GM18508 (cell line): ENCODE results near the gene S100B.
"Not testable (repeated sequence)": the region's sequence is repeated elsewhere in the genome, so short reads cannot be mapped to it uniquely, and the experiment has no call there.

Experiments used
- ATAC-seq: cut with Tn5 transposase; IDR thresholded peaks from one replicate; pipeline ENCODE4 v1.9.1; 2021; ENCODE audit warnings: moderate number of reproducible peaks; ENCODE audit not compliant: insufficient read depth, unreplicated experiment

Gene S100B

DNA sequence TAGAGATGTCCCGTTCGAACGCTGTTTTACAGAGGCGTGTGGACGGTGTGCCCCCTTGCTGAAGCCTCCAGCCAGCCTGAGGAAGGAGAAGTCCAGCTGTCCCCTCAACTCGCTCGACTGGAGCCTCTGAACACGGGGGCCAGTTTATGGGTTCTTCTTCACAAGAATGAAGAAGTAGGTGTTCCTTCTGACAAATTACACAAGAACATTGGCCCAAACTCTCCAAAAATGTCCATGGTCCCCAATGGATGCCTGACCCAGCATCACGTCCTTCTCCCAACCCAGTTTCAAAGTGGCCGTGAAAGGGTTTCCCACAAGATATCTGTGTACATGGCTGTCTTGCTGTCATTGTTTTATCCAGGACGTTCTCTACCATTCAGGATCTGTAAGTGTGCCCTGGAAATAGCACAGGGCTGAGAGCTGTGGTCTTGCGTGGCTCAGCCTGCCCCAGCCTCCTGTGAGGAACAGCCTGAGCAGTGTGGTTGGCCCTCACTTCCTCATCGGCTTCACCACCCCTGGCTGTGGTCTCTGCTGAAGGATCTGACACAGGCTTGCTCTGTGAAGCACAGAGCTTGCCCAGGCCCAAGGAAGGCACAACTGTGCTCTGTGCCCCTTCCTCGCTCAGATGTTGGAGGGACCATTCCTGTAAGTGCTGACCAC is 1.0 kb upstream of the S100B start:
- no peak for ATAC-seq

DNA sequence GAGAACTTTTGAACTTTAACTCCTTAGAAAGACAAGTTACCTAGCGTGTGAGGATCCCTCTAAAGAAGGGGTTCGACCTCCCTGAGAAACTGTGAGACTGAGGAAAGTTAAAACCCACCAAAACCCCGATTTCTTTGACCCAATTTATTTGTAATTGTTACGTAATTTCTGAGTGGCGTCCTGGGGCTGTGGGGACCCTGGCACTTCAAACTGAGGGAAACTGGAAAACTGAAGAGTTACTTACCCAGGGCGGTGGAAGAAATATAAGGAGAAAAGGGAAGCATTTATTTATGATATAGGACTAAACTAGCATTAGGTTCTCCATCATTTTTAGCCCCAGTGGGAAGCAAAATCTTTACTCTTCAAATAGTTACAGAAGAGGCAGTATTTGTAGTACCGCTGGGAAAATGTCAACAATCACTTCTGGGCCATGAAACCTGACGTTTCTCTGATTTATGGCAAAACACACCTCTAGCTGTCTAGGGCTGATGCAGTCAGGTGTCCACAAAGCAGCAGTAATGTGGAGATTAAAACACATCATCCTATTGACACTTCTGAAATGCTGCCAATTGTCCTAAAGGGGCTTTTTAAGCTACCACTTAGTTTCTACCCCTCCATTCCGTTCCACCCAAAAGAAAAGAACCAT is 430 bp downstream of the S100B start:
- no peak for ATAC-seq

DNA sequence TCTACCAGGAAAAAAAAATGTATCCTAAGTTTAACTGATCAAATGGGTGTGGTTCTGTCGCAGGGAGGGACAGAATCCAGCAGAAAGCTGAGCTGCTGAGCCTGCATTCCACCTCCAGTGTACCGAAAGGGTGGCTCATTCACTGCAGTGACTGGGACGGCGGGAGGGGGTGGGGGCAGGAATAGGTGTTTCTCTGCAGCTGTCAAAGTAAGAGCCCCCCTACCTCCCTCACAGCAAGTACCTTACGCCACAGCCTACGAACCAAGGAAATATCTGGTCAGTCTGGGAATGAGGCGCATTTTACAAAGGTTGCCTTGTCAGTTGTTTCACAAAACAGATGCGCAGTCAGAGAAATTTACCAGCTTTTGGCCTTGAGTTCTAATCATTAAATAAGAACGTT is 1.7 kb downstream of the S100B start:
- ATAC-seq, result no peak

DNA sequence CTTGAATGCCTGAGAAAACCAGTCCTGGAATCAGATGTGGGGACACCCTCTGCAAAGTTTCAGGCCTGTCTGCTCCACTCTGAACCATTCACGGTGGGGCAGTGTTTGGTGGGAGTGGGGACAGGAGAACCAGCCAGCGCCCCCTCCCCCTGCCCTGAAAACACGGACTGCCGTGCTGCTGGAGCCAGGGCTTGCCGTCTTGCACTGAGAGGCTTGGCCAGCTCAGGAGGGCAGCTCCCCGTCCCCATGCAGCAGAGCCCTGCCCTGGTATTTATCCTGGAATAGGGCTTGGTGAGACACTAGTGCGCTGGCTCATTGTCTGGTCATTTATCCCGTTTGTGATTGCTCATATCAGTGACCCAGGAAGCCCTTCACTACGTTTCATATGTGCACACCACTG is 3.9 kb downstream of the S100B start:
- ATAC-seq, result no peak

DNA sequence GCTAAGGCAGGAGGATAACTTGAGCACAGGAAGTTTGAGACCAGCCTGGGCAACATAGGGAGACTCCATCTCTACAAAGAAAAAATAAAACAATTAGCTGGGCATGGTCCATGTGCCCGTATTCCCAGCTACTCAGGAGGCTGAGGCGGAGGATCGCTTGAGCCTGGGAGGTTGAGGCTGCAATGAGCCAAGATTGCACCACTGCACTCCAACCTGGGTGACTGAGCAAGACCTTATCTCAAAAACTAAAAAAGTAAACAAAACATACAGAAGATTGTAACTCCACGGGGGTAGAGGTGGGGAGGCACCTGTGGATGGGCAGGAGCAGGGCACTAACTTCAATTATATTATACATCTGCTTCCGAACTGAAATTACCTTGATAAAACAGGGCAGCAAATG is 4.6 kb downstream of the S100B start:
- ATAC-seq, result no peak

DNA sequence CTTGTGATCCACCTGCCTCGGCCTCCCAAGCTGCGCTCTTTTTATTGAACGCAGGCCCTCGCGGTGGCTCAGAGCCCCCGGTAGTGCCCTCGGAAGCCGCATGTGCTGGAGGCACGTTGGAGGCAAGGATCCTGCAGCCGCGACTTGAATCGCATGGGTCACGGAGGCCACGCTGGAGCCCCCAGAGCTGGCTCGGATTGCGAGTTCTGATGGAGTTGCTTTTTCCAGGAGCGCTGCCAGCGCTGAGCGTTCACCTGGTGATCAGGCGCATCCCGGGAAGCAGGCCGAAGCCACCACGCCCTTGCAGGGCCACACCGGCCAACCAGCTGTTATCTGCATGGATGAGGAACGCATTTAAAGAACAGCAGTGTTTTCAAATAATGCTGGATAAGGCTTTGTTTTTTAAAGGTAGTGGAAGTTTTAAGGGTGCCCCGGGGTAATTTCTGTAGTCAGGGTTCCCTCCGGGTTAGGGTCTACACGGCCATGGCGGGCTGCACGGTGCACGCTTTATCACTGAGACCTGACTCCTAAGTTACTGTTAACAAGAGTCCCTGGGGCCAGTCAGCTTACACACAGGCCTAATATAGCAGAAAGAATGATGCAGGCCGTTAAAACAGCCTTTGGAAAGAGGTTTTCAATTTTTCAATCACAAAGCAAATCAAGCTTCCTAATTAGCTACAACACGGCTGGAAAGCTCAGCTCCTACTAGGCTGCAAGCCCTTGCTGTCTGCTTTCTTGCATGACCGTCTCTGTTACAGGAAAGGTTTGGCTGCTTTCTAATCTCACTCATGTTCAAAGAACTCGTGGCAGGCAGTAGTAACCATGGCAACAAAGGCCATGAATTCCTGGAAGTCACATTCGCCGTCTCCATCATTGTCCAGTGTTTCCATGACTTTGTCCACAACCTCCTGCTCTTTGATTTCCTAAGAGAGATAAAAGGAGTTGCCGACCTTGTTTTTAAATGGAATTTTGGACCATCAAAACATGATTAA is 6.0 kb downstream of the S100B start:
- no peak for ATAC-seq

DNA sequence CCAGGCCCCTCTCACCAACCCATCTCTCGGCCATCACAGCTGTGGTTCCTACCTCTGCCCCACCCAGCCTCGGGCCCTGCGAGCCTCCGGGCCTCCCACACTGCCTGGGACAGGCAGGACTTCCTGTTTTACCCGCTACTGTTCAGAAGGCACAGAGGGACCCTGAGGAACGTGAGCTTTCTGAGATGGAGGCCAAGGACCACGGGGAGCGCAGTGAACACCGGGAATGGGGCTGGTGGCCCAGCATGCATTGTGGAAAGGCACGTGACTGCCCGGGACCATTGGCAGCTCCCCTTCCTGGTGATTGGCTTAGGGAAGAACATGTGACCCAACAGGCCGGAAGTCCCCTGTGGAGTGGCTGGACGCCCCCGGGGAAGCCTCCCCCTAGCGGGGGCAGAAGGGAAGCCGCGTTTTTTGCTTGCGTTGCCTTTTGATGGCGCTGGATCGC is 7.0 kb downstream of the S100B start:
- no peak for ATAC-seq

DNA sequence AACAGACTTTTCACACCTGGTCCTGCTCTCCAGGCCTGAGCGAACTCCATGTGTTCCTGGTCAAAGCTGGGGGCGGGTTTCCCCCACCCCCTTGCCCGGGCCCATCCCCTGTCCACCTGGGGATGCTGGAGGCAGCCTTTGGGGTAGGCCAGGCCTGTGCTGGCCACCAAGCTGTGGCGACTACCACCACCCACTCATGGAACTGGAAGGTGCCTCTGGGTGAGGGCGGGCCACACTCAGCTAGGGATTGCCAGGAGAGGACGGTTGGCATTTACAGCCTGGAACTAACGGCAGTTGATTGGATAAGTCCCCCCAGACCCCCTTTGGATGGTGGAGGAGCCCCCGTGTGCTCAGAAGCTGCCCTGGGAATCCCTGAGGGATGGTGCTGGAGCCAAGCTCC is 7.9 kb downstream of the S100B start:
- ATAC-seq, result no peak

DNA sequence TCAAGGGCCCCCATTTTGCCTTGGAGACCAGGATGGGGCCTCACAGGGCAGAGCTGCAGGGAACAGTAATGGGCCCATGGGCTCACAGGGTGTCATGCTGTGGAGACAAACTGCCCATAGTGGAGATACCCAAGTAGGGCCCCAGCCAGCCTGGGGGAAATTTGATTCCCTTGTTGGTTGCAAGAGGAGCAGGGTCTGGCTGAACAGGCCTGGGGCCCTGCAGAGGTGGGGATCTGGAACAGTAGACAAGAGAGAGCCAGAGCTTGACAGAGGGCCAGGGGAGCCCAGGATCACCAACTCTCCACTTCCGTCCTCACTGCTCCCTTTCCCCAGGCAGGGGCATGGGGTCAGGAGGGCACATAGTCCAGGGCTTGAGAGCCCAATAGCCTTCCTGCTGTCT is 8.7 kb downstream of the S100B start:
- ATAC-seq, result no peak

DNA sequence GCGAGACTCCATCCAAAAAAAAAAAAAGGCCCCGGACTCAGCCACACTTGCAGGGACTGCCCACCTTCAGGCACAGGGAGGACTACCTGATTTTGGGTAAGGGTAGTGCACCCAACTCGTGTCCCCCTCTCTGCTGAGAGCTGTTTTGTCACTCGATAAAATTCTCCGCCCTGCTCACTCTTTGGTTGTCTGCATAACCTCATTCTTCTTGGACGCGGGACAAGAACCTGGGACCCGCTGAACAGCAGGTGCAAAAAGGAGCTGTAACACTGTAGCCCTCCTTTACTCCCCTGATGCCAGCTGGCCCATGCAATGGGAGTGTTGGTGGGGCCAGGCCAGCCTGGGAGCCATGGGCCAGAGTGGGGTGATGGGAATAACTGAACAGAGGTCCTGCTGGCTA is 10.6 kb downstream of the S100B start:
- ATAC-seq, result no peak

DNA sequence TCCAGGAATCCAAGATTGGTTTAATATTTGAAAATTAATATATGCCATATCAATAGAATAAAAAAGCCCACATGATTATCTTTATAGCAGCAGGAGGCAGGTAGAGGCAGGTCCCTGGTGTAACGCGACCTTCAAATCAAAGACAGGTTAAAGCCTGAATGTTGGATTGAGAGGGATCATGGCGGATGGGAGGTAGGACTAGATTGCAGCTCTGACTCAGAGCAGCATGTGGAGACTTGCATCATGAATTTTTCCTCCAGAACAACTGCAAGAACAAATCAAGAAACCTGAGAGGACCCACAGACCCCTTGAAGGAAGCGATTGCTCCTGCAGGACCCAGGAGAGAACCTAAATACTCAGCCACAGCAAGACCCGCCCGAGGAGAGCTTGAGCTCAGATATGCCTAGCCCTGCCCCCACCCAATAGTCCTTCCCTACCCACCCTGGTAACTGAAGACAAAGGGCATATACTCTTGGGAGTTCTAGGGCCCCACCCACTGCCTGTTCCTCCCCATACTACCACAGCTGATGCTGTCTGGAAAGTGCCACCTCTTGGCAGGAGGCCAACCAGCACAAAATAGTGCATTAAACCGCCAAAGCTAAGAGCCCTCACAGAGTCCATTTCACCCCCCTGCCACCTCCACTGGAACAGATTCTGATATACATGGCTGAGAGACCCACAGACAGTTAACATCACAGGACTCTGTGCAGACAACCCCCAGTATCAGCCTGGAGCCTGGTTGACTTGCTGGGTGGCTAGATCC is 19.5 kb downstream of the S100B start:
- no peak for ATAC-seq

DNA sequence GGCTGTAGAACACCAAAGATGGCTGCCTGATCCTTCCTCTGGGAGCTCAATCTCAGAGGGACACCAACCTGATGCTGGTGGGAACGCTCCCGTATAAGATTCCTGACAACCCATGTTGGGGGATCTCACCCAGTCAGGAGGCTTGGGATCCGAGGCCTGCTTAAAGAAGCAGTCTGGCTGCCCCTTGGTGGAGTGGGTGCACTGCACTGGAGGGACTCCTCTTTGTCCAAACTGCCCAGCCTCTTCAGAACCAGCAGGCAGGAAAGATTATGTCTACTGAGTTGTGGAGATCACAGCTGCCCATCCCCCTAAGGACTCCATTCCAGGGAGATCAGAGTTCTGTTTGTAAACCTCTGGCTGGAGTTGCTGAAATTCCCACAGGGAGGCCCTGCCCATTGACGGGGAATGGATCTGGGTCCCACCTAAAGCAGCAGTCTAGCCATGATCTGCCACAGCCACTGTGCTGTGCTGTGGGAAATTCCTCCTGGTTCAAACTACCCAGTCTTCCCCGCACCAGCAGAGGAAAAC is 23.0 kb downstream of the S100B start:
- no peak for ATAC-seq

DNA sequence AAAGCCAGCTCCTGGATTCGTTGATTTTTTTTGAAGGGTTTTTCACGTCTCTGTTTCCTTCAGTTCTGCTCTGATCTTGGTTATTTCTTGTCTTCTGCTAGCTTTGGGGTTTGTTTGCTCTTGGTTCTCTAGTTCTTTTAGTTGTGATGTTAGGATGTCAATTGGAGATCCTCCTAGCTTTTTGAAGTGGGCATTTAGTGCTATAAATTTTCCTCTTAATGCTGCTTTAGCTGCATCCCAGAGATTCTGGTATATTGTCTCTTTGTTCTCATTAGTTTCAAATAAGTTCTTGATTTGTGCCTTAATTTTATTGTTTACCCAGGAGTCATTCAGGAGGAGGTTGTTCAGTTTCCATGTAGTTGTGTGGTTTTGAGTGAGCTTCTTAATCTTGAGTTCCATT is 25.5 kb downstream of the S100B start:
- ATAC-seq, result not testable (repeated sequence)

DNA sequence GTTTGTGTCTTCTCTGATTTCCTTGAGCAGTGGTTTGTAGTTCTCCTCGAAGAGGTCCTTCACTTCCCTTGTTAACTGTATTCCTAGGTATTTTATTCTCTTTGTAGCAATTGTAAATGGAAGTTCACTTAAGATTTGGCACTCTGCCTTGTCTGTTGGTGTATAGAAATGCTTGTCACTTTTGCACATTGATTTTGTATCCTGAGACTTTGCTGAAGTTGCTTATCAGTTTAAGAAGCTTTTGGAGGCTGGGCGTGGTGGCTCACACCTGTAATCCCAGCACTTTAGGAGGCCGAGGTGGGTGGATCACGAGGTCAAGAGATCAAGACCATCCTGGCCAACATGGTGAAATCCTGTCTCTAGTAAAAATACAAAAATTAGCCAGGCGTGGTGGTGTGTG is 27.1 kb downstream of the S100B start:
- not testable (repeated sequence) for ATAC-seq

DNA sequence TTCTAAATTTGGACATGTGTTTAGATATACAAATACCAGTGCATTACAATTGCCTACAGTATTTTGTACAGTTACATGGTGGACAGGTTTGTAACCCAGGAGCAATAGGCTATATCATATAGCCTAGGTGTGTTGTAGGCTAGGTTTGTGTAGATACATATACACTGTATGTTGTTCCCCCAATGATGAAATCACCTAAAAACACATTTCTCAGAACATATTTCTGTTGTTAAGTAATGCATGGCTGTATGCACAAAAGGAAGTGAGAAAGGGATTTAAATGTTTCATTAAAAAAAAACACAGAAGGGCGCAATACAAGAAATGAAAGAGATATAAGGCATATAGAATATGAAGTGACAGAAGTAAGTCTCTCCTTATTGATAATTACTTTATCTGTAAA is 32.0 kb downstream of the S100B start:
- ATAC-seq, result no peak

DNA sequence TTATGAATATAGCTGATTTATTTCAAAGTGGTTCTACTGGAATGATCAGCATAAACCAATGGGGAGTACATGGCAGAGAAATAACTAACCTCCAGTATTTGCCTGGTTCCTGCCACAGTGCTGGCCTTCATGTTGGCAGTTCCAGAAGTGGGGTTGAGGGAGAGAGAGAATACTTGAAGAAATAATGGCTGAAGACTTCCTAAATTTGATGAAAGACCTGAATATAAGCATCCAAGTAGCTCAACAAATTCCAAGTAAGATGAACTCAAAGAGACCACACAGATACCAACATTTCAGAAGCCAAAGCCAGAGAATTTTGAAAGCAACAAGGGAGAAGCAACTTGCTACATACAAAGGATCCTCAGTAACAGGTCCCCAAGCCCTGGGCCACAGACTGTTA is 34.3 kb downstream of the S100B start:
- no peak for ATAC-seq

DNA sequence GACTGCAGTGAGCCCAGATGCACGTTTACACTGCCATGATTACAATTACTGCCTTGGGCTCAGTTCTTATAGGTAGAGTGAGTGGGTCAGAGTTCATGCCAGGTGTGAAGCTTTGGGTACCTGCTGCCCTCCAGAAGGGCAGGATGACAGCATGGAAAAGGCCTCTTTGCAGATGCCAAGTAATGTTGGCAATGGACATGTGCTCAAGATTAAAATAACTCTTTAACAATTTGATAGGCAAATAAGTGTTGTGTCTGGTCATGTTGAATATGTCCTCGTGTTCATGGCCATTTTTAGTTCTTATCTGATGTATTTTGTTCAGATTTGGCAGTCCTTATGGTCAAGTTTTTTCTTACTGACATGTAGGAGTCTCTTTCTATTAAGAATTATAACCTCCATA is 34.8 kb downstream of the S100B start:
- ATAC-seq, result no peak

DNA sequence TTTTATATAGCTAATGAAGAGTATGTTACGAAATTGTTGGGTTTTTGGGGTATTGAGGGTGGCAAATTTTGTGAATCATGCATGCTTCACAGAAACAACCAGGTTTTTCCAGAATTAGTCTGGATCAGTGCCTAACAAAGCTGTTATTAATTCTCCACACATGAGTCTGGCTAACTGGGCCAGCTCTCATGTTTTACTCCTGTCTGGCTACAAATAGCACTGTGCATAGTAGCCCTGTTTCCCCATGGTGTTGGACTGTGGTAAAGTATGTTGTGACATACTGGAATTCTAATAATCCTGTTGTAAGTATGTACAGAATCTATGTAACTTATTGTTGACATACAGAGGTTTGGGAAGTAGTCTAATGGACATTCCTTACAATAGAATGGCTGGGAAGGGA is 35.8 kb downstream of the S100B start:
- no peak for ATAC-seq

DNA sequence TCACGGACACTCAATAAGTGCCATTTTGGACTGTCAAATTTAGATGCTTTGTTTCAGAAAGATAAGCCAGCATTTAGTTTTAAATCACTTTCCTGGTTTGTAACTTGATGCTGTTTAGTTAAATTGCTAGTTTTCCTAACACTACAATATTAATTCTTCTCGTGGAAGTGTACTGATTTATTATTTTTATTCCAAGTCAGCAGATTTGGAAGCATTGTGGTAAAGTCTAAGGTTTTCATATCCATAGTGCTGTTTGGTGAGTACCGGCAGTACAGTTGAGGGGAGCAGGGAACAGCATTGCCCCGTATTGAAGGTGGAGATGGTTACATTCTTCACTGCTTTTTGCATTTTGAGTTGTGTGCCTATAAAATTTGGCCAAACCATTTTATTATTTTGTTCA is 36.3 kb downstream of the S100B start:
- ATAC-seq, result no peak

DNA sequence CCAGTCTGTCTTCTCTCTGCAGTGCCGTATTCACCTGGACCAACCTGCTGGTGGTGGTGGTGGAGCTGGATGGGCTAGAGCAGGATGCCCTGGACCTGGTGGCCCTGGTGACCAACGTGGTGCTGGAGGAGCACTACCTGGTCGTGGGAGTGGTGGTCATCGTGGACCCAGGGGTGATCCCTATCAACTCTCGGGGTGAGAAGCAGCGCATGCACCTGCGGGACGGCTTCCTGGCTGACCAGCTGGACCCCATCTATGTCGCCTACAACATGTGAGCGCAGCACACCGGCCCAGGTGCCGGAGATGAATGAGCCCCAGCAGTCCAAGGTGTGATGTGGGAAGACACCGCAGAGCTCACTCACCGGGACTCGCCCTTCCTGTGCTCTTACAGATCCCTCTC is 37.5 kb downstream of the S100B start:
- ATAC-seq, result no peak
